NCI-H1105 (cell line): ENCODE results near the gene OR5K4.

ENCODE experiments used
- DNase-seq: peaks from one replicate; lab custom pipeline; 2025; lab: John Stamatoyannopoulos, UW

Gene OR5K4

DNA sequence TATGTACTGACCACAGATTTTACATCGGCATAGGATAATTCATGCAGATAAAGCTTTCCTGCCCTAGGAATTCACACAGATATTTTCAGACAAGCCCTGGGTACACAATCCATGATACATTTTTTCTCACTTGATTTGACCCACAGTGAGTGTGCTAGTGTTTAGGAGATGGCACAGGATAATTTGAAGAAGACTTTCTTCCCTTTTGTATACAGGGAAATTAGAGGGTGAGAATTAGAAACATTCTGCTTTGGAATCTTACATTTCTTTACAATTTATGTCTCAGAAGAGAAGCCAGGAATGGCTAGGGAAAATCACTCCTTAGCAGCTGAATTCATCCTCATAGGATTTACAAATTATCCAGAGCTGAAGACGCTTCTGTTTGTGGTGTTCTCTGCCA is at the start of gene OR5K4:
OR5K4 (plus strand) TSS at position 301 of the 400 bp plus-strand sequence; CDS start at position 301, 0 bp downstream.
- DNase-seq = no peak

- no peak for DNase-seq
Observed at GRCh38 chr3:98322101-98322500, 31.6 kb upstream of the OR5K4 start.

DNA sequence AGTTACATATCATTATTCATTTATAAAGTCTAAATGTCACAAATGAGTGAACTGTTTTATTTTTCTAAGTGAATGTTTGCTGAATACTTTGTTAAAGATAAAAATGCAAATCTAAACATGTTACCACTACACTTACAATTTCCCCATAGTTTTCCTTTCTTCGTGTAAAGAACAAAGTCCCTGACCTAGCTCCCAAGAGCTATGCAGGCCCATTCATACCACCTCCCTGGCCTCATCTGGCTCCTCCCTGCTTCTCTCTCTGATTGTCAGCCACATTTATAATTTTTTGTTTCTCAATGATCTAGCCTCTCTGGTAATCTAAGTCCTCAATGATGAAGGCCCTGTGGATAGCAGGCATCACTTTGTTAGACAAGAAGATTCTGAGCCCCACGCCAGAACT is 31.0 kb upstream of the OR5K4 start:
- DNase-seq = no peak

DNA sequence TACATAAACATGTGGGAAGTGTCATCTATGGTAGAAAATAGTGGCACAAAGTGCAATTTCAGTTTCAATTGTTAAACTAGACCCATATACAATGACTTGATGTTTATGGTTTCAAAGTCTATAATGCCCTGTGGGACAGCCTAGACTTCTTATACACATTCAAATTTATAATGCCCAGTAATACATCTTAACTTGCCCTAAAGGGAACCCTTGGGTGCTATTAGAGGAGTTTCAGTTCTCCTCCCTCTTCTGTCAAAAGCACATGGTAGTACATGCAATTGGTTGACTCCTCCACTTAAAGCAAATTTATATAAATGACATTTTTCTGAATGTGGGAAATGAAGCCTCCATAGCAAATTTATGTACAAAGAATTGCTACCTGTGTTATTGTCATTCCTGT is 30.2 kb upstream of the OR5K4 start:
- no peak for DNase-seq

DNA sequence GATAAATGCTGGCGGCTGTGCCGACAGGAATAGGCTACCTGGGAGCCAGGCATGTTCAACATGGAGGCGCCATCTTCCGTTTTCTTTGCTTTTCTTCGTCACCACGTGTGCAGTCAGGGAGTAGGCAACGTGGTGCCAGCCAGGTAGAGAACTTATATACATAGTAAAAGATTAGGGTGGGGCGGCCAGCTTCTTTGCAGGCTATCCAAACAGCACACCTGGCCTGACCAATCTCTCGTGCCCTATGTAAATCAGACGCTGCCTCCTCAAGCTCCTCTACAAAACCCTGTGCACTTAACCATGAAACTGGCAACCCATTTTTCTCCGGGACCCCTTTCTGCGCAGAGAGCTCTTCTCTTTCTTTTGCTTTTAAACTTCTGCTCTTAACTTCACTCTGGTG is 28.6 kb upstream of the OR5K4 start:
- peak; percentile 36 for DNase-seq

- no peak for DNase-seq
Observed at GRCh38 chr3:98326105-98326893, 27.4 kb upstream of the OR5K4 start.

GRCh38 chr3:98326945-98327344 is 26.7 kb upstream of the OR5K4 start:
- no peak for DNase-seq

GRCh38 chr3:98328933-98329332 is 24.7 kb upstream of the OR5K4 start:
- DNase-seq = no peak

DNA sequence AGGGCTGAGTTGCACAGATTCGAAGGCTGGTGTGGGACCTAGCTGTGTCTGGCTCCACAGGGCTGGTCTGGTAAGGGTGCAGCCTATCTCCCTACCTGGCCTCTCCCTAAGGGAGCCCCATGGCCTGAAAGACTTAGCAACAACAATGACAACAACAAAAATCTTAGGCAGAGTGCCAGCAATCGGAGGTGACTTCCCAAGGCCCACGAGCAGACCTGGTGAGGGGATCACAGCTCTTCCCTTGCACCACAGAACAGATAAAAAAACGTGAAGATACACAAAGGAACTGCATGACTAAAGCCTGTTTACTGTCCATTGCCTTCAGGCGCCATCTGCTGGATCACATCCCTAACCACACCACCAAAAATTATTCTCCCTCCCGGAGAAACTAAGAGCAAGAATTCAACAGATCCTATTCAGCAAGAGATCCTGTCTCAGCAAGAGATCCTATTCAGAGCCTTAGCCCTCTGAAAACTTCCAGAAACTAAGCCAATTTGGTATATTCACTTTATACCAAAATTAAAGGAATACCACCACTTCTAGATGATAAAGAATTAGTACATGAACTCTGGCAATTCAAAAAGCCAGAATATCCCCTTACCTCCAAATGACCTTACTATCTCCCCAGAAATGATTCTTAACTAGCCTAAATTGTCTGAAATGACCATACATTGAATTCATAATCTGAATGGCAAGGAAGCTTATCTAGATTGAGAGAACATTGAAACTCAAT is 24.1 kb upstream of the OR5K4 start:
- DNase-seq = peak; percentile 53

DNA sequence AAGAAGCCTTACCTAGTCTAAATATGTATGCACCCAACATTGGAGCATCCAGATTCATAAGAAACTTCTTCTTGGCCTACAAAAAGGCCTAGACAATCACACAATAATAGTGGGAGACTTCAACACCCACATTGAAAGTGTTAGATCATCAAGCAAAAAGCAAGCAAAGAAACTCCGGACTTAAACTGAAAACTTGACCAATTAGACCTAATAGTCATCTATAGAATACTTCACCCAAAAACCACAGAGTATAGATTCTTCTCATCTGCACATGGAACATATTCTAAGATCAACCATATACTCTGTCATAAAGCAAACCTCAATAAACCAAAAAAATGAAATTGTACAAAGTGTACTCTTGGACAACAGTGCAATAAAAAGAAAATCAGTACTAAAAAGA is 22.3 kb upstream of the OR5K4 start:
- DNase-seq = no peak

DNA sequence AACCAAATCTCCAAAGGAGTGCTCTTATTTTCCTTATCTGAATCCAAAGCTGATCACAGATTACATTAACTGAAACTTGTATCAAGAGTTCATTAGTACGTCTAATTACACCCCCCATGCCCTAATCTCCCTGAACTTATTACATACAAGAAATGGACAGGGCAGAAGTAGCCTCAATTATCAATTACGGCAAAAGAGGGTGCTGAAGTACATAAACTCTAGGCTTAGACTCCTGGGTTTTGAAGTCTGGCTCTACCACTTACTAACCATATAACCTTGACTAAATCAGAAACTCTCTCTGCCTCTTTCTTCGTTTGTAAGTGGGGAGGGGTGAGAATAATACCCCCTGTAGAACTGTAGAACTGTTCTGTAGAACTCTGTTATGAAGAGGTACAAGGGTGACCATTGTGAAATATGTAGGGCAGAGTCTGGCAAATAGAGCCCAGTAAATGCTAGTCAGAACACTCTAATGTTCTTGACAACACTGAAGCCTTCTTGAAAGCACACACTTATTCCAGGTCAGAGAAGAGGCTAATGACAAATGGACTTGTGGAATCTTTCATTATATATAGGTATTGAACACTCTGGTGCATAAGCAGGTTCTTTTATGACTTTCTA is 19.6 kb upstream of the OR5K4 start:
- no peak for DNase-seq

- no peak for DNase-seq
Observed at GRCh38 chr3:98339031-98339430, 14.6 kb upstream of the OR5K4 start.

GRCh38 chr3:98341758-98342157 is 11.9 kb upstream of the OR5K4 start:
- DNase-seq = no peak

DNA sequence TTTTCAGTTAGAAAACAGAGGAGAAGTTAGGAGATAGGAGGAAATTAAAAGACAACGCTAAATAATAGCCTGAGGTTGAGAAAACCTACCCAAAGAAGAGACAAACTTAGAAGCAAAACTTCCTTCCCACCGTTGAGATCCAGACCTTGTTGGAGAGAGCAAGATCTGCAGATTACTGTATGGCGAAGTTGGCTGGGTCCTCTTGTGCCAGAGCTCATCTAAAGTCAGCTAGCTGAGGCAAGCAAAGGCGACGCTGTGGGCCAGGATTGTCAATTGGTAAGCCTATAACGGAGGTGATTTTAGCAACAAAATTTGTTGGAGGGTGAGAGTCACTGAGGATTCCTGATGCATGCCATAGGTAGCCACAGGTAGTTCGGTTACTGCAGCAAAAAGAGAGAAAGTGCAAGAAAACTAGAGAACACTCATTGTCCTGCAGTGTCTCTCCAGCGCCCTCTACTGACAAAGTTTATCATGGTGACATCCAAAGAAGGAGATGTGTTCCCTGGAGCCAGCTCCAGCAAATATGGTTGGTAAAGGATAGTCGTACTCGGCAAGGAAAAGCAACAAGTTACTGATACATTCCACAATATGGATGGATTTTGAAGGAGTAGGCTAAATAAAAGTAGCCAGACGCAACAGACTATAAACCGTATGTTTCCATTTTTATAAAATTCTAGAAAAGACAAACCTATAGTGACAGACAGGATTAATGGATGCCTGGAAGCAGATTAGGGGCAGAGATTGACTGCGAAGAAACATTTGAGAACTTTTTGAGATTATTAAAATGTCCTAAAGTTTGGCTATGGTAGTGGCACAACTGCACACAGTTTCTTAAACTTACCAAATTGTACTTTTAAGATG is 9.8 kb upstream of the OR5K4 start:
- DNase-seq = peak; percentile 40

DNA sequence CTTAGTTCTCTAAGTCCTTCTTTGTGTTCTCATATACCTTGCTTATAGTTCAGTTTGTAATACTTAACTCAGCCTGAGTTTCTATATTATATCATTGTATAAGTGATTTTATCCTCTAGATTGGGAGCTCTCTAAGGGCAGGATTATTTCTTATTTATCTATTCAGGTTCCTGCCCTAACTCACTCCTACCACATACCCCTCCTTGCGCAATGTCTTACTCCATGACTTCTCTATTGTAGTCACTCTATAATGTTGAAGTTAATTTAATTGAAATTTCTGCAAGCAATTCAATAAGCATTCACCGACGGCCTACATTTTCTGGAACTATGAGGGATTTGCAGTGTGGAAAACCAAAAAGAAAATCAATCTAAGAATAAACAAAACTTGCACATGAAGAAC is 3.6 kb upstream of the OR5K4 start:
- no peak for DNase-seq

DNA sequence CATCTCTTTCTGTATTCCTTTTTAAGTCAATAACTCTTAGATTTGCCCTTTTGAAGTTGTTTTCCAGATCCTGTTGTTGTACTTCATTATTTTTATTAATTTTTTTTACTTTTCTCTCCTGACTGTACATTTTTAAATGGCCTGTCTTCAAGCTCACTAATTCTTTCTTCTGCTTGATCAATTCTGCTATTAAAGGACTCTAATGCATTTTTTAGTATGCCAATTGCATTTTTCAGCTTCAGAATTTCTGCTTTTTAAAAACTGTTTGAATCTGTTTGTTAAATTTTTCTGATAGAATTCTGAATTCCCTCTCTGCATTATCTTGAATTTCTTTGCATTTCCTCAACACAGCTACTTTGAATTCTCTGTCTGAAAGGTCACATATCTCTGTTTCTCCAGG is 5.6 kb downstream of the OR5K4 start:
- DNase-seq = no peak

- DNase-seq = no peak
Observed at GRCh38 chr3:98359993-98360675, 6.5 kb downstream of the OR5K4 start.

DNA sequence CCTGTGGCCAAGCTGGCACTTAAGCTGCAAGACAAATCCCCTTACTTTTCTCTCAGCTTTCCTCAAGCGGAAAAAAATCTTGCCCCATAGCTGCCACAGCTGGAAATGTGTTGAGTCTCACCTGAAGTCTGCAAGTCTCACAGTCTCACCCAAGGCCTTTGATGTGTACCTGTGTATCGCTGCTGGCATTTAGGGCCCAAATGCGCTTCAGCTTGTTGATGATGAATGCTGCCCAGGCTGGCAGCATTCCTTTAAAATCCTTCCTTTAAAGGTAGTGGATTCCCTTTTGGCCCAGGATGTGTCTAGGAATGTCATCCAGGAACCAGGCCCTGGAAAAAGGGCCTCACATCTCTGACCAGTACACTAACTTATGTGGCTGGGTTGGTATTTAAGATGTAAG is 7.0 kb downstream of the OR5K4 start:
- no peak for DNase-seq

- DNase-seq = no peak
Observed at GRCh38 chr3:98361289-98361688, 7.6 kb downstream of the OR5K4 start.

DNA sequence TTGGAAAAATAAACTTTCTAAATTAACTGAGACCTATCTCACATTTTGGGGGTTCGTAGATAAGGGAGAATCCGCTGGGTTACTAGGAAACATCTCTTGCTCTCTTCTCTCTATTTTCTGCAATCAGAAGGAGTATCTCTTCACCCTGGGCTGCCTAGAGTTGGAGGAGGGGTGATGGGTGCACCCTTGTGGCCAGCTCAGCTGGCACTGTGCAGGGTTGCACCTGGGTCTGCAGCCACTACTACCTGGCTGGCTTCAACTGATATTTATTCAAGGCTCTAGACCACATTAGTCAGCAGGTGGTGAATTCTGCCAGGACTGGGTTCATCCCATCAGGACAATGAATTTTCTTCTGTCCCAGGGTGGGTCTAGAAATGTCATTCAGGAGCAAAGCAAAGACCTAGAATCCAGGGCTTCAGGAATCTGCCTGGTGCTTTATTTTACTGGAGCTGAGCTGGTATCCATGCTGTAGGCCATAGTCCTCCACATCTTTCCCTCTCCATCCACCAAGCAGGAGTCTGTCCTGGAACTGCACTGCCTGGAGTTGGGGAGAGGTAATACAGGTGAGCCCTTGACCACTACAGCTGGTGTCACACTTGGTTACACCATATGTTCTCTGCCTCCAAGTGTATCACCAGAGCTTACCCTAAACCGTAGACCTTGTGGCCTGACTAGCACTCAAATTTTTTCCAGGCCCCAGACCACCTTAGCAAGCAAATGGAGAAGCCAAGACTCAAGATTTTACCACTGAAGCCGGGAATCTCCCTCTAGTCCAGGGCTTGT is 14.0 kb downstream of the OR5K4 start:
- DNase-seq = no peak

GRCh38 chr3:98371186-98371585 is 17.5 kb downstream of the OR5K4 start:
- no peak for DNase-seq
